Measurements from ENCODE around the gene CFAP47.

GRCh38 chrX:36199928-36200327 is 280.4 kb downstream of the CFAP47 start:
- TF ChIP-seq CTCF (conservative IDR thresholded peaks at IDR 0.05; ENCODE audit: low read length) (no peak), EZH2phosphoT487 (IDR thresholded peaks at IDR 0.05; ENCODE audit: borderline replicate concordance, low read depth, low read length) (no peak)

Data from OCI-LY7 (cell line).